ENCODE measurements around the gene KSR2. TPM values are rescaled to one million over a fixed set of nuclear protein-coding genes. Genes with fewer than 3 reads are reported as not detected.

The KSR2 gene
- total RNA-seq, 1 experiment from 2014 or later: not detected

GRCh38 chr12:117517219-117517739 is 451.5 kb downstream of the KSR2 start:
- intact Hi-C loops (cut with micrococcal nuclease; ENCODE audit: unreplicated experiment): no loop called here
- no peak for DNase-seq (ENCODE audit: low spot score)
- H3K27ac ChIP-seq (ENCODE audit: low read depth, low read length, poor library complexity, severe bottlenecking): no peak overlapping the region
- peaks cover 59% of the 10 kb centered on the region for H3K27me3 ChIP-seq (replicated peaks; ENCODE audit: insufficient read depth, low read depth, low read length, poor library complexity)
- no peaks in the 10 kb centered on the region for H3K9me3 ChIP-seq (ENCODE audit: low read depth, low read length, poor library complexity, severe bottlenecking)
- POLR2A ChIA-PET (ENCODE audit: low non-redundant PET): no interaction called here
- CTCF ChIA-PET: no interaction called here
- H3K4me3 ChIP-seq (ENCODE audit: low read depth, low read length, poor library complexity, severe bottlenecking): no peak overlapping the region
- no peaks in the 10 kb centered on the region for H3K36me3 ChIP-seq (ENCODE audit: insufficient read depth, low read length, poor library complexity, severe bottlenecking)
- no peaks in the 10 kb centered on the region for H3K4me1 ChIP-seq (ENCODE audit: insufficient read depth, low read length, poor library complexity, severe bottlenecking)
- BruUV-seq (replicated peaks): no TSS peak
- no peak for TF ChIP-seq EZH2 (IDR thresholded peaks at IDR 0.05; ENCODE audit: borderline replicate concordance, low read depth, low read length, poor library complexity, severe bottlenecking)
- TF ChIP-seq CTCF (conservative IDR thresholded peaks at IDR 0.05; ENCODE audit: low read depth, low read length): no peak

- Histone ChIP-seq H3K27ac (ENCODE audit: low read depth, low read length, poor library complexity, severe bottlenecking) (no peak overlapping the region), H3K4me1 (ENCODE audit: insufficient read depth, low read length, poor library complexity, severe bottlenecking) (no peaks in the 10 kb centered on the region), H3K4me3 (ENCODE audit: low read depth, low read length, poor library complexity, severe bottlenecking) (no peak overlapping the region), H3K27me3 (replicated peaks; ENCODE audit: insufficient read depth, low read depth, low read length, poor library complexity) (peaks cover 56% of the 10 kb centered on the region), H3K9me3 (ENCODE audit: low read depth, low read length, poor library complexity, severe bottlenecking) (no peaks in the 10 kb centered on the region), H3K36me3 (ENCODE audit: insufficient read depth, low read length, poor library complexity, severe bottlenecking) (no peaks in the 10 kb centered on the region)
- TF ChIP-seq EZH2 (IDR thresholded peaks at IDR 0.05; ENCODE audit: borderline replicate concordance, low read depth, low read length, poor library complexity, severe bottlenecking) (no peak), CTCF (conservative IDR thresholded peaks at IDR 0.05; ENCODE audit: low read depth, low read length) (no peak)
- DNase-seq (ENCODE audit: low spot score): no peak
- ChIA-PET CTCF (no interaction called here), POLR2A (ENCODE audit: low non-redundant PET) (no interaction called here)
- no TSS peak for BruUV-seq (replicated peaks)
- intact Hi-C loops (cut with micrococcal nuclease; ENCODE audit: unreplicated experiment): no loop called here
These were observed 452.8 kb downstream of the KSR2 start for GRCh38 chr12:117516034-117516433.

- H3K27ac ChIP-seq (ENCODE audit: low read depth, low read length, poor library complexity, severe bottlenecking): no peak overlapping the region
- ChIA-PET POLR2A (ENCODE audit: low non-redundant PET) (interaction anchor here (0.6 kb wide), 1 partner anchor 33 kb away, joined by 4 read pairs; no protein-coding TSS in a partner anchor), CTCF (no interaction called here)
- no peaks in the 10 kb centered on the region for H3K4me1 ChIP-seq (ENCODE audit: insufficient read depth, low read length, poor library complexity, severe bottlenecking)
- TF ChIP-seq CTCF (conservative IDR thresholded peaks at IDR 0.05; ENCODE audit: low read depth, low read length) (no peak), EZH2 (IDR thresholded peaks at IDR 0.05; ENCODE audit: borderline replicate concordance, low read depth, low read length, poor library complexity, severe bottlenecking) (no peak)
- no peaks in the 10 kb centered on the region for H3K36me3 ChIP-seq (ENCODE audit: insufficient read depth, low read length, poor library complexity, severe bottlenecking)
- peaks cover 48% of the 10 kb centered on the region for H3K27me3 ChIP-seq (replicated peaks; ENCODE audit: insufficient read depth, low read depth, low read length, poor library complexity)
- H3K9me3 ChIP-seq (ENCODE audit: low read depth, low read length, poor library complexity, severe bottlenecking): no peaks in the 10 kb centered on the region
- no peak overlapping the region for H3K4me3 ChIP-seq (ENCODE audit: low read depth, low read length, poor library complexity, severe bottlenecking)
- no peak for DNase-seq (ENCODE audit: low spot score)
- intact Hi-C loops (cut with micrococcal nuclease; ENCODE audit: unreplicated experiment): no loop called here
- no TSS peak for BruUV-seq (replicated peaks)
These were observed 454.8 kb downstream of the KSR2 start for GRCh38 chr12:117514016-117514415.

Data from A673 (cell line).